ENCODE data around the gene SERPINB6. TPM values are rescaled to one million over a fixed set of nuclear protein-coding genes. Genes with fewer than 3 reads are reported as not detected.

SERPINB6 gene
- total RNA-seq, 1 donor from 2014 or later = 61.2 TPM

GRCh38 chr6:2950713-2951112, 20.7 kb downstream of the SERPINB6 start:
- no peaks in the 10 kb centered on the region for H3K9me3 Mint-ChIP-seq
- peaks cover 10% of the 10 kb centered on the region for H3K4me1 Mint-ChIP-seq (ENCODE audit: unreplicated experiment)

GRCh38 chr6:2949536-2950083, 21.8 kb downstream of the SERPINB6 start:
- Mint-ChIP-seq H3K36me3 (peaks cover 13% of the 10 kb centered on the region), H3K27me3 (no peaks in the 10 kb centered on the region), H3K4me1 (ENCODE audit: unreplicated experiment) (peaks cover 13% of the 10 kb centered on the region), H3K4me3 (no peak overlapping the region), H3K27ac (no peak overlapping the region), H3K9me3 (no peaks in the 10 kb centered on the region)
- DNase-seq (ENCODE audit: extremely low spot score, unreplicated experiment) = no peak
- TF ChIP-seq CTCF (conservative IDR thresholded peaks at IDR 0.05) = no peak

More at GRCh38 chr6:2950713-2951112, 20.7 kb downstream of the SERPINB6 start:
- H3K4me3 Mint-ChIP-seq = no peak overlapping the region
- no peaks in the 10 kb centered on the region for H3K27me3 Mint-ChIP-seq
- H3K36me3 Mint-ChIP-seq = peaks cover 10% of the 10 kb centered on the region
- DNase-seq (ENCODE audit: extremely low spot score, unreplicated experiment) = no peak
- no peak for TF ChIP-seq CTCF (conservative IDR thresholded peaks at IDR 0.05)
- H3K27ac Mint-ChIP-seq = no peak overlapping the region

GRCh38 chr6:2949121-2949520, 22.2 kb downstream of the SERPINB6 start:
- H3K9me3 Mint-ChIP-seq = no peaks in the 10 kb centered on the region
- no peak overlapping the region for H3K4me3 Mint-ChIP-seq
- no peak overlapping the region for H3K27ac Mint-ChIP-seq
- no peaks in the 10 kb centered on the region for H3K27me3 Mint-ChIP-seq
- H3K36me3 Mint-ChIP-seq = peaks cover 13% of the 10 kb centered on the region
- no peak for TF ChIP-seq CTCF (conservative IDR thresholded peaks at IDR 0.05)
- no peak for DNase-seq (ENCODE audit: extremely low spot score, unreplicated experiment)
- H3K4me1 Mint-ChIP-seq (ENCODE audit: unreplicated experiment) = peaks cover 15% of the 10 kb centered on the region

GRCh38 chr6:2948228-2949025, 22.9 kb downstream of the SERPINB6 start:
- H3K27ac Mint-ChIP-seq = no peak overlapping the region
- peak; percentile 45 for DNase-seq (ENCODE audit: extremely low spot score, unreplicated experiment)

GRCh38 chr6:2947445-2947844, 23.9 kb downstream of the SERPINB6 start:
- TF ChIP-seq CTCF (conservative IDR thresholded peaks at IDR 0.05) = no peak
- no peak for DNase-seq (ENCODE audit: extremely low spot score, unreplicated experiment)
- no peaks in the 10 kb centered on the region for H3K9me3 Mint-ChIP-seq
- peaks cover 18% of the 10 kb centered on the region for H3K4me1 Mint-ChIP-seq (ENCODE audit: unreplicated experiment)
- H3K36me3 Mint-ChIP-seq = peaks cover 12% of the 10 kb centered on the region
- H3K4me3 Mint-ChIP-seq = no peak overlapping the region
- no peak overlapping the region for H3K27ac Mint-ChIP-seq
- H3K27me3 Mint-ChIP-seq = no peaks in the 10 kb centered on the region

More at GRCh38 chr6:2948228-2949025, 22.9 kb downstream of the SERPINB6 start:
- Mint-ChIP-seq H3K27me3 (no peaks in the 10 kb centered on the region), H3K4me1 (ENCODE audit: unreplicated experiment) (peaks cover 16% of the 10 kb centered on the region), H3K9me3 (no peaks in the 10 kb centered on the region), H3K4me3 (no peak overlapping the region), H3K36me3 (peaks cover 13% of the 10 kb centered on the region)
- TF ChIP-seq CTCF (conservative IDR thresholded peaks at IDR 0.05) = no peak

All from type B pancreatic cell (in vitro differentiated cells).